GM18951 (cell line): ENCODE data around the gene CTNNBL1.
A peak's percentile ranks its signal among the peaks of the same experiment; 100 is the strongest.

Experiments used
- POLR2A ChIP-seq: IDR thresholded peaks from 4 replicates; pipeline ENCODE4 v1.6.1; 2011; ENCODE audit warnings: mild to moderate bottlenecking; ENCODE audit not compliant: insufficient read length, insufficient read depth; ENCODE audit errors: extremely low read depth
- in situ Hi-C: fragments of 300-500 bp; cut with MboI; formaldehyde crosslinking; loops from one replicate; pipeline ENCODE4 v1.12.0; 2022; ENCODE audit warnings: low sequenced_read_pairs, mixed read lengths, inconsistent platforms; ENCODE audit not compliant: unreplicated experiment

The CTNNBL1 gene

DNA sequence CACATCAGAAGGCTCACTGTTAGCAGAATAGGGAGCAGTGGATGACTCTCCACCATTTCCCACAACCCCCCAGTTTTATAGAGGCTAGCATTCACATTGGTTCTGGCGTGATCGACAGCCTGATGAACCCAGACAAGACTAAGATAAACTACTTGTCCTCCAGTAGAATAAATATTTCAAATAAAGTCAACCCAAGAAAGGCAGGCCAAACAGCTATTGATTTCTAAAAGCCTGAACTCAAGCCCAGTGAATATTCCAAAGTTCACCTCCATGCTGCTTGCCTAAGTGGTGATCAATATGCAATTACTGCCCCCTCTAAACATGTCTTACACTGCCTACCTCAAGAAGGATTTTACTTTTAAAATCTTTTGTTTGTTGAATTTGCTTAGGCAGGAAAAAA is 104.5 kb downstream of the CTNNBL1 start:
- in situ Hi-C loops = no loop called here
- no peak for TF ChIP-seq POLR2A

DNA sequence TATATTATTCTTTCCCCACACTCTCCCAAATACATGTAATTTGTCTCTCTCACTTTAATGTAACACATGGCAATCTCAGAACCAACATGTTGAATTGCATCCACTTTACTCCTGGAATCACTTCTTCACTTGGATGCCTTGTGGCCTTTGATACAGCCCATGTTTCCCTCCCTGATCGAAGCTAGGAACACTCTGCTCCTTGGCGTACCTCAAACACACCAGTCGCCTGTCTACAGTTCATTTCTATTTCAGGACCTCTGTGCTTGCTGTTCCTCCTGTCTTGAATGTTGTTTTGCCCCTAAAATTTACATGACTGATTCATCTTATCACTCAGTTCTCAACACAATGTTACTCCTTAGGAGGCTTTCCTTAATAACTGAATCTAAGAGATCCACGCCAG is 106.8 kb downstream of the CTNNBL1 start:
- no peak for TF ChIP-seq POLR2A
- in situ Hi-C loops = no loop called here

DNA sequence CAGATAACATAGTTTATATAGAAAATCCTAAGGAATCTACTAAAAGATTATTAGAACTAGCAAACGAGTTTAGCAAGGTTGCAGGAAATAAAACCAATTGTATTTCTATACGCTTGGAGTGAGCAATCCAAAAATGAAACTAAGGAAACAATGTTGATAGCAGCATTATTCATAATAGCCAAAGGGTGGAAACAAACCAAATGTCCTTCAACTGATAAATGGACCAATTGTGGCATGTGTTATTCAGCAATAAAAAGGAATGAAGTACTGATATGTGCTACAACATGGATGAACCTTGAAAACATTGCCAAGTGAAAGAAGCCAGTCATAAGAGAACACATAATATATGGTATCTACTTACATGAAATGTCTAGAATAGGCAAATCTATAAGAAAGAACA is 108.1 kb downstream of the CTNNBL1 start:
- in situ Hi-C loops = no loop called here
- no peak for TF ChIP-seq POLR2A

DNA sequence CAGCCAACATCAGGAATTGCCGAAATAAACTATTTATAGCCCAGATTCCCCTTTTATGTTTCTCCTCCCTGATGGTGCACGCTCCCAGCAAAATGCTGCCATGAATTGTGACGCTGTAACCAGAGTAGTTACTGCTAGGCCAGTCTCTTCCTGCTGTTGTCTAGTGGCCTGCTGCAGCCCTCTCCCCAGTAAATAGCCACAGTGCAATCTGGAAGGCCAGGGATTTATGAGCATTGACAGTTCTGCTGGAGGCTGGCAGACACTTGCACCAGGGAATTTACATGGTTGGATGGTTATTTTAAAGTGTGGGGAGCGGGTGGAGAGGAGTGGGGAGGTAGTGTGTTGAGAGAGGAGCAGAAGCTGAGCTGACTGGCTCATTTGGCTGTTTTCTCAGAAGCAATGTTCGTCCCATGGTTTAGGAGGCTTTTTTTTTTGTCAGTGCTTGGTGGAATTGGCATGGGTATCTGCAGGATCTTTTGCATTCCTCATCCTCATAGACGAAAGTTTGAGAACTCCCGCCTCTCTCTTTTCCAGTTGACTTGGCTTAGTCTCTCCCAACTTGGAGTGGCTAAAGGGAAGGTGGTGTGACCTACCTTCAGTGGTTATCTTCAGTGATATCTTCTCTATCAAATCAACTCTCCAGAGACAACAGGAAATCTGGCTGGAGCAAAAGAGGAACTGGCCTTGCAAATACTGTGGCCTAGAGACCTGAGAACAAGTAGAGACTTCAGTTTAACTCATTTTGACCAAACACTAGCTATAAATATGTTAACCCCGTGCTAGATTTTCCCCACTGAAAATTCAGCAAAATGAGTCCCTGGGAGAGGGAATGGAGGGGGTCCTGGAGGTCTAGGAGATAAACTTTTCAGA is 109.8 kb downstream of the CTNNBL1 start:
- no peak for TF ChIP-seq POLR2A
- in situ Hi-C loops = no loop called here

DNA sequence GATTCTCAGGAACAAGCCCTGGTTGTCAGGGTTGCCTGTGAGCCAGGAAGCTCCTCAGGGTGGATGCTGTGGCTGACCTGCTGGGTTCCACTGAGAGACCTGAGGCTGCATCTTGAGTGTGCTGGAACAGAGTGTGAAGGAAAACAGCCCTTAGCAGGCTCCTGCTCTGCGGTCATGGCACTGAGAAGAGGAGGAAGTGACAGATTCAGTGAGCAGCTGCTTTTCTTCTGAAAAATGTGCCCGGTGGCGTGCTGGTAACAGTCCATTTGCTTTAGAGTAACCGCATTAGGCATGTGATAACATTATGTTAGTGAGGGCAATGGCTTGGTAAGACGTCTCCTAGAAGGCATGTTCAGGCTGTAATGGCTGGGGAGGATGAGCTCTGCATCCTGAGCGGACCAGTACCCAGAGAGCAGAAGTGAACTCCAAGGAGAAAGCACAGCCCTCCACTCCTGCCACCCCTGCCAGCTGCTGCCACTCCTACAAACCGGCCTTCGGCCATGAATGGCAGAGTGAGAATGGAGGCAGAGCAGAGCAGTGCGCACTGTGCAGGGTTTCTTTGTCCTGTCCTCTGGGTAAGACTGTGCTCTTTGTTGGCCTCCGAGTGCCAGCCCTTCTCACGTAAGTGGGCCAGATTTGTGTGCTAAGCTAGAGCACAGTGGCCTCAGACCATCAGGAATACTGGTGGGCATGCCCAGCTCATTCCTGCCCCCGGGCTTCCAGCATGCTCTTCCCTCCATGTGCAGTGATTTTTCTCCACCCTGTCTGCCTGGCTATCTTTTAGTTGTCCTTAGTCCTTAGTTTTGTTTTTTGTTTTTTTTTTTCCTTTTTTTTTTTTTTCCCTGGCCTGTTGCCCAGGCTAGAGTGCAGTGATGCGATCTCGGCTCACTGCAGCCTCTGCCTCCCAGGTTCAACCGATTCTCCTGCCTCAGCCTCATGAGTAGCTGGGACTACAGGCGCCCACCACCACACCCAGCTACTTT is 111.0 kb downstream of the CTNNBL1 start:
- in situ Hi-C loops = no loop called here
- peak; percentile 39 for TF ChIP-seq POLR2A

DNA sequence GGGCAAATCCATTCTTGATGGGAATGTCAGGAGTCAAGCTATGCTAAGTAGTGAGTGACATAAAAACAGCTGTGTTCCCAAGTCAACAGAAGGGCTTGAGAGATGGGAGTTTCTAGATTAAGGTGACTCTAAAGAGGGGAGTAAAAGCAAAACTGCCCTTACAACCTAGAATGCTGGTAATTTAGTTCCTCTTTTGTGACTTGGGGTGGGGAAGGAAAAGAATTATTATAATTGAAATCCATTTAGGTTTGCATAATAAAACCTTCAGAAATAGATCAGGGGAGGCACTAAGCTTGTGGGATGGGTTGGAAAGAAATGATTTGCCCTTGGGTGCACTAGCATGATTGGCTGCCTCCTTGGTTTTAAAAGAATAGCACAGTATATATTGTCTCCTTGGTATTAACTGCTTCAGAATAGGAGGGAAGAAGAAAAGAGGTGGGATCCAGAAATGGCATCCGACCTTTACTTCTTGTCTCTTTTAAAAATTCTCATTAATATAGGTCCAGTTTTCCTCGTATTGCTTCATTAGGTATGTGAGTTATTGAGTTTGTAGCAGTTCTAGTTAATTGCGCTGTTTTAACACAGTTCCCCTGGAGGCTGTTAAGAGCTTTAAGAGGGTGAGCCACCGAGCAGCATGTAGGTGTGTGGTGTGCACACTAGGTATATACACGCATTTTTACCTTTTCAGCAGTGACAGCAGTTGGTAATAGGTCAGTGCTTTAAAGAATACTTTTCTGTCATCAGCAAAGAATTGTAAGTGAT is 113.8 kb downstream of the CTNNBL1 start:
- no peak for TF ChIP-seq POLR2A
- in situ Hi-C loops = no loop called here

DNA sequence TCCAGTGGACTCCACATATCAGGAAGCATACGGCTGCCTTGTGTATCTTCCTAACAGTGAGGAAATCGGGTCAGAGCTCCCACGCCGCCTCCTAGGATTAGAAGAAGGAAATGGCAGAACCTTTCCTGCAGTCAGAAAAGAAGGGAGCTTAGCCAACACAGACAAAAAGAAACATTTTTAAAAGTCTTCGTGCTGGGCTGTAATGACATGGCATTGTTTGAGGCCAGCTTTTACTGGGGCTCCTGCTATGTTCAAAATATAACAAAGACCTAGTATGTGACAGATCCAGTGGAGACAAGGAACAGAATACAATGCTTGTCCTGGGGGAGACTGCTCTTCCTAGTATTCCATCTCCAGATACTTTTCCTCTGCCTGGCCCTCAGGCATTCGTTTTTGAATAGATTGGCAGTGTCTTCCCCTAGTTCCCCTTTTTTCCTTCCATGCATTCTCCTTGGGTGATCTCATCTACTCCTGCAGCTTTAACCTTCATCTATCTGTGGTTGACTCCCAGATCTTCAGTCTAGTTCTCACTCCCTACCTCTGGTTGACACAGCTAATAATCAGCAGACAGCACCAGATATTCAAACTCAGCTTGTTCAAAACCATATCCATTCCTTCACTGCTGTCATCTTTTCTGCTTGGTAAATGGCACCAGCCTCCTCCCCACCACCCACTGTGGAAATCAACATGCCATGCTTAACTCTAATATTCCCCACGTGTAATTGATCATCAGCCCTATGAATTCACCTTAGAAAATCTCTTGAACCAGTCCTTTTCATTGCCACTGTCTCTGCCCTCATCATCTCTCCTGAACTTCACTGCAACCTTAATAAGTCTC is 114.6 kb downstream of the CTNNBL1 start:
- TF ChIP-seq POLR2A = no peak
- in situ Hi-C loops = no loop called here

DNA sequence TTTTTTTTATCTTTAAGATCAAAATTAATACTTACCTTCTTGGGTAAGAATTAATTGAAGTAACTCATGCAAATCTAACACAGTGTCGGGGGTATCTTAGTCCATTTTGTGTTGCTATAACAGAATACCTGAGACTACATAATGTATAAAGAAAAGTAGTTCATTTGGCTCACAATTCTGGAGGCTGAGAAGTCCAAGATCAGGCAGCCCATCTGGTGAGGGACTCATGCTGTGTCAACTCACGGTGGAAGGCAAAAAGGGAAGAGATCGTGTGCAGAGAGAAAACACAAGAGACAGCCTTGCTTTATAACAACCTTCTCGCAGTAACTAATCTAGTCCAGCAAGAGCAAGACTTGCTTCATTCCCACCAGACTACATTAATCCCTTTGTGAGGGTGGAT is 116.2 kb downstream of the CTNNBL1 start:
- no peak for TF ChIP-seq POLR2A
- in situ Hi-C loops = no loop called here

DNA sequence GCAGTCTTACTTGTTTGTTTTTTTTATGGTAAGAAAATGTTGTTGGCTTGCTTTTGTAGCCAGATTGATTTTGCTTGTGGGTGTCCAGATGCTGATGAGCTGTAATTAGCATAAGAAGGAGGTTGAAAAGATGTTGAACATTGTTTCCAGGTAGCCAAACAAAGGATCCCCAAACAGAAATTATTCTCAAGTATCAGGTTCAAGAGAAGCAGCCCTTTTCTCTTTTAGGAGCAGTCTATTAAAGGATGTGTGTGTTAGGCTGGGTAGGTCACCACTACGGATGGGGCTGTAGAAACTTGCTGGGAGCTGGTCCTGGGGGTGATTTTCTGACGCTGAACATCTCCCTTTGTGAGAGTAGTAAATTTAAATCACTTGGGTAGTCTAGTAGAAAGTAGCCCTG is 122.2 kb downstream of the CTNNBL1 start:
- TF ChIP-seq POLR2A = no peak
- in situ Hi-C loops = no loop called here

DNA sequence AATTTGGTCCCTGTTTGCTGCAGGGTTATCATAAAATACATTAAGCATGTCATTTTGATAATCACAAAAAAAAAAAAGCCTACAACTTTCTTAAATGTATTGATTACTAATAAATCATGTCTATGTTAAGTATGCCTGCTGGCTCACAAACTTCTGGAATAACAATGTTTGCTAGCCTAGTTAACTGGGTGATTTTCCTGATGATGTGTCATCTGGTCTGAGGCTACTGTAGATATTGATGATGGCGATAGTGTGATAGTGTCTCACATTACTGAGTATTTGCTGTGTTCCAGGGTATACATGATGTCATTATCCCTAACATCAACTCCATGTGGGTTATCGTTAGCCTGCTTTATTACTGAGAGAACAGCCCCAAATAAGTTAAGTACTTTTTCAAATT is 122.9 kb downstream of the CTNNBL1 start:
- in situ Hi-C loops = no loop called here
- no peak for TF ChIP-seq POLR2A

DNA sequence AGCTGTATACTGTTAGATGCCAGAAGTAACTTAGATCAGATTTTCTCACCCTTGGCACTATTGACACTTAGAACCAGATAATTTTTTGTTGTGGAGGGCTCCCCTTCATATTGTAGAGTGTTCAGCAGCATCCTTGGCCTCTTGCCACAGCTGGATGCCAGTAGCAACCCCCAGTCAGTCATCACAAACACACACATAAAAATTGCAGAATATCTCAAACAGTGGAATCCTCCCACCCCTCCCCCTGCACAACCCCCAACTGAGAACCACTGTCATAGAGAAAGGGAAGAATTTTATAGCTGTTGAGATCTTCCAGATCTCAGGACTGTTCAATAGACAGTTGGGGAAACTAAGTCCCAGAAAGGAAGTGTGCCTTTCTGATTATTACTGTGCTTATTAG is 127.9 kb downstream of the CTNNBL1 start:
- in situ Hi-C loops = no loop called here
- TF ChIP-seq POLR2A = no peak

DNA sequence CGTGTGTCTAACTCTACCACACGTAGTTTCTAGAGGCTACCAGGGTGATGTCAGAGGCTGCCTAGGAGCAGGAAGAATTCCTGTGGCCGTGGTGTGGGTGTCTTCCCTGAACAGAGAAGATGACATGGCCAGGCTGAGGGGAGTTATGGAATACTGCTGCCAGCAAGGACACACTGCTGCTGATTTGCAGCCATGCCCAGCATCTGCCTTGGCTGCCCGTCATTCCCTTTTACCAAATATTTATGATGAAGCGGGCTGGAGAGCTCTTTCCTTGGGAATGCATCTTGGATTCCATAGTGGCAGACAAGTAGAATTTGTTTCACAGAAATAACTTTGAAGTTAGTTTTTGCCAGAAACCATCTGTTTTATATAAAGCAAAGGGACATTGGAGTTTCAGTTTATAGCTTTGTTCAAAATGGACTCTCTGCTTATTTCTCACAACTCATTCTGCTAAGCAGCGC is 128.3 kb downstream of the CTNNBL1 start:
- TF ChIP-seq POLR2A = no peak
- in situ Hi-C loops = no loop called here
